Liver (tissue), 9 donors: ENCODE results near the gene MAP3K4. TPM values are rescaled to one million over a fixed set of nuclear protein-coding genes. Genes with fewer than 3 reads are reported as not detected.

Source experiments
- DNase-seq: peaks from one replicate; pipeline ENCODE4 v3.0.0-alpha.2; 2017; ENCODE audit warnings: low spot score
- H3K27ac ChIP-seq, 2 donors: one replicate each; pipeline ENCODE4 v1.7.0; 2013; ENCODE audit warnings: inconsistent platforms in 2 of 2, low read length in 2 of 2, control low read depth in 1 of 2, low read depth in 1 of 2, mild to moderate bottlenecking in 1 of 2
- H3K27me3 ChIP-seq, 4 donors: one replicate each; pipeline versions ENCODE4 v1.6.1 to v1.7.0; 2013; ENCODE audit warnings: low read length in 3 of 4, inconsistent platforms in 1 of 4, mild to moderate bottlenecking in 1 of 4, moderate library complexity in 1 of 4; ENCODE audit not compliant: control insufficient read depth in 4 of 4, insufficient read depth in 4 of 4
- H3K36me3 ChIP-seq, 4 donors: one replicate each; pipeline versions ENCODE4 v1.6.1 to v1.7.0; 2013; ENCODE audit warnings: low read length in 3 of 4, mild to moderate bottlenecking in 3 of 4, low read depth in 1 of 4, moderate library complexity in 1 of 4; ENCODE audit not compliant: control insufficient read depth in 4 of 4, insufficient read depth in 3 of 4
- H3K4me1 ChIP-seq, 4 donors: one replicate each; pipeline versions ENCODE4 v1.6.1 to v1.7.0; 2013; ENCODE audit warnings: low read length in 3 of 4, mild to moderate bottlenecking in 3 of 4, moderate library complexity in 1 of 4; ENCODE audit not compliant: control insufficient read depth in 4 of 4, insufficient read depth in 4 of 4
- H3K4me3 ChIP-seq, 3 donors: one replicate each; pipeline versions ENCODE4 v1.6.1 to v1.7.0; 2013; ENCODE audit warnings: low read length in 3 of 3, control low read depth in 1 of 3, low read depth in 1 of 3, mild to moderate bottlenecking in 1 of 3
- H3K9ac ChIP-seq, 2 donors: one replicate each; pipeline ENCODE4 v1.7.0; 2013; ENCODE audit warnings: low read length in 2 of 2, mild to moderate bottlenecking in 2 of 2, moderate library complexity in 2 of 2, control low read depth in 1 of 2, low read depth in 1 of 2
- H3K9me3 ChIP-seq, 4 donors: one replicate each; pipeline versions ENCODE4 v1.6.1 to v1.7.0; 2013; ENCODE audit warnings: low read length in 3 of 4; ENCODE audit not compliant: control insufficient read depth in 4 of 4
- CTCF ChIP-seq: fragments of 150-350 bp; IDR thresholded peaks from 2 replicates; pipeline ENCODE4 v1.5.1; 2017; ENCODE audit warnings: improper control_type of control experiment, low read depth, low read length; ENCODE audit not compliant: missing input control
- EGR1 ChIP-seq, 2 donors: IDR thresholded peaks; 2 replicates each; pipeline ENCODE4 v1.6.1; 2016 to 2018; ENCODE audit warnings: antibody characterized with exemption in 2 of 2, low read depth in 2 of 2
- FOXA1 ChIP-seq: IDR thresholded peaks from 2 replicates; pipeline ENCODE4 v1.6.1; 2016; ENCODE audit warnings: antibody characterized with exemption
- FOXA2 ChIP-seq: IDR thresholded peaks from 2 replicates; pipeline ENCODE4 v1.6.1; 2016; ENCODE audit warnings: antibody characterized with exemption
- HNF4A ChIP-seq, 2 donors: conservative IDR thresholded peaks; 2 replicates each; pipeline ENCODE4 v1.6.1; 2016; ENCODE audit warnings: antibody characterized with exemption in 2 of 2, mild to moderate bottlenecking in 2 of 2
- JUND ChIP-seq, 2 donors: IDR thresholded peaks; 2 replicates each; pipeline ENCODE4 v1.6.1; 2016; ENCODE audit warnings: antibody characterized with exemption in 2 of 2
- NR2F2 ChIP-seq: IDR thresholded peaks from 2 replicates; pipeline ENCODE4 v1.6.1; 2016; ENCODE audit warnings: antibody characterized with exemption
- RAD21 ChIP-seq, 2 donors: IDR thresholded peaks; 2 replicates each; pipeline ENCODE4 v1.6.1; 2016; ENCODE audit warnings: antibody characterized with exemption in 2 of 2, mild to moderate bottlenecking in 2 of 2
- WGBS: extraction: QIAGEN DNeasy Blood & Tissue Kit; methylation state at CpG from one replicate; pipeline ENCODE4 v1.1.7; 2013; 5-methylcytosine and 5-hydroxymethylcytosine counted together
- polyA plus RNA-seq, 2 donors: library from polyadenylated mRNA; stranded (reverse) in 1 of 2; unstranded in 1 of 2; fragments of 200-250 nt in 1 of 2; fragments of >200 nt in 1 of 2; fragmentation: Nextera tagmentation in 1 of 2; extraction: Ambion mirVana in 1 of 2; gene quantifications; one replicate each; pipeline versions ENCODE4 v1.2.1 to v1.2.3, GENCODE V29; 2013 to 2015
- total RNA-seq, 2 donors: library from RNA; depleted of rRNA; stranded (reverse); fragments of >200 nt; gene quantifications; one replicate each; pipeline ENCODE4 v1.2.3, GENCODE V29; 2014
- TF ChIP-seq, protein P1 (sequence below): IDR thresholded peaks from 2 replicates; pipeline ENCODE4 v1.6.1; 2016; ENCODE audit warnings: antibody characterized with exemption
- donor health status: healthy.
- donor health status: healthy.
- donor health status: healthy.
- donor health status: healthy.
- donor health status: healthy.

The MAP3K4 gene
- total and polyA plus RNA-seq, 4 donors = 4.3 to 20.0 (median 11.7) TPM

GRCh38 chr6:161166176-161166575 lies 174.6 kb downstream of the MAP3K4 start:
- DNase-seq = no peak
- peaks cover 2 to 15% (median 10%) of the 10 kb centered on the region in 4 donors for H3K4me1 ChIP-seq
- no peaks in the 10 kb centered on the region for H3K36me3 ChIP-seq
- TF ChIP-seq CTCF = no peak
- no peak for TF ChIP-seq JUND (IDR thresholded peaks at IDR 0.05)
- TF ChIP-seq HNF4A (conservative IDR thresholded peaks at IDR 0.05) = no peak
- TF ChIP-seq, protein P1, sequence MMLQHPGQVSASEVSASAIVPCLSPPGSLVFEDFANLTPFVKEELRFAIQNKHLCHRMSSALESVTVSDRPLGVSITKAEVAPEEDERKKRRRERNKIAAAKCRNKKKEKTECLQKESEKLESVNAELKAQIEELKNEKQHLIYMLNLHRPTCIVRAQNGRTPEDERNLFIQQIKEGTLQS = no peak
- TF ChIP-seq FOXA1 = no peak
- no peak for TF ChIP-seq FOXA2
- no peaks in the 10 kb centered on the region for H3K9me3 ChIP-seq
- H3K4me3 ChIP-seq = no peak overlapping the region
- H3K27me3 ChIP-seq = no peaks in the 10 kb centered on the region
- H3K9ac ChIP-seq = no peak overlapping the region
- WGBS = 96% methylated on average over 11 of the region's 11 CpGs
- H3K27ac ChIP-seq = no peak overlapping the region

DNA sequence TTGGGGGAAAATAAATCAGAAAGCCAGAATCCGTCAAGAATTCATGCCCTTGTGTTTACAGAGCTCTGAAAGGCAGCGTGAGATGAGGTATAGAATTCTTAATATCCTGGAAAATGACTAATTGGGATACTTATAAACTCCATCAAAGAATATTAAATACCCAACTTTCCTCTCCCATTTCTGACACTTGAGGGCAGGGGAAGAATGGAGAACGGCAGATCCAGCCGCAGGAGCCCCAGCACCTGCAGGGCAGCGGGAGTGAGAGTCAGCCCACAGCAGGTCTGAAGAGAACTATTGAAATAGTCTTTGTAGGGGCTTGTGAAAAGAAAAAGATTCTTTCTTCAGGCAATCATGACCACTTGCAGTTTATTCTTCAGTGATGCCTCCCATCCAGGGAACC lies 175.1 kb downstream of the MAP3K4 start:
- Histone ChIP-seq H3K27me3 (no peaks in the 10 kb centered on the region), H3K4me1 (peaks cover 2 to 15% (median 10%) of the 10 kb centered on the region in 4 donors), H3K9ac (no peak overlapping the region), H3K4me3 (no peak overlapping the region), H3K27ac (no peak overlapping the region), H3K36me3 (no peaks in the 10 kb centered on the region), H3K9me3 (no peaks in the 10 kb centered on the region)
- TF ChIP-seq EGR1 (IDR thresholded peaks at IDR 0.05; ENCODE audit: low read depth in 2 of 2) (no peak), RAD21 (IDR thresholded peaks at IDR 0.05) (no peak), NR2F2 (no peak)
- TF ChIP-seq, protein P1 = no peak
- no peak for DNase-seq
- 95% methylated on average over 5 of the region's 5 CpGs for WGBS
